IMR-90 (cell line): Measurements from ENCODE around the gene CFDP1. TPM values are rescaled to one million over a fixed set of nuclear protein-coding genes. Genes with fewer than 3 reads are reported as not detected.

Experiments
- ATAC-seq: fragments of 200-7000 bp; cut with Tn5 transposase; 2 replicates; pipeline ENCODE4 v1.9.1; 2020; ENCODE audit warnings: low read depth, mild to moderate bottlenecking, moderate library complexity
- BruUV-seq: library from RNA; stranded (reverse); fragments of 400-500 nt; replicated peaks from 2 replicates; lab custom pipeline; 2021; lab: Mats Ljungman, UMichigan
- CTCF ChIA-PET: fragments of 300-600 bp; formaldehyde crosslinking; extraction: SDS; loops from one replicate; lab custom pipeline; 2021; ENCODE audit warnings: antibody characterized with exemption; lab: Yijun Ruan, JAX
- POLR2A ChIA-PET: fragments of 300-600 bp; sonication (Branson Sonifier 250); formaldehyde crosslinking; loops from one replicate; lab custom pipeline; 2022; ENCODE audit warnings: antibody characterized with exemption; ENCODE audit not compliant: unreplicated experiment; lab: Charles Lee
- DNase-seq: peaks from one replicate; pipeline ENCODE4 v3.0.0; 2013
- H2AFZ ChIP-seq: replicated peaks from 2 replicates; pipeline ENCODE3; 2013; ENCODE audit warnings: low read length, mild to moderate bottlenecking; ENCODE audit not compliant: poor library complexity
- H2AK5ac ChIP-seq: 2 replicates; pipeline ENCODE4 v1.6.1; 2013; ENCODE audit warnings: low read depth, low read length, inconsistent platforms
- H2AK9ac ChIP-seq: replicated peaks from 2 replicates; pipeline ENCODE3; 2013; ENCODE audit warnings: mild to moderate bottlenecking, low read depth, low read length, moderate library complexity; ENCODE audit not compliant: poor library complexity
- H2BK120ac ChIP-seq: 2 replicates; pipeline ENCODE4 v1.6.1; 2013; ENCODE audit warnings: low read depth, low read length, inconsistent platforms
- H2BK15ac ChIP-seq: 3 replicates; pipeline ENCODE4 v1.6.1; 2013; ENCODE audit warnings: low read depth, low read length, inconsistent platforms
- H2BK20ac ChIP-seq: 2 replicates; pipeline ENCODE4 v1.6.1; 2013; ENCODE audit warnings: low read depth, mild to moderate bottlenecking, inconsistent platforms, low read length, moderate library complexity
- H2BK5ac ChIP-seq: 2 replicates; pipeline ENCODE4 v1.6.1; 2013; ENCODE audit warnings: mild to moderate bottlenecking, low read depth, low read length, inconsistent platforms; ENCODE audit not compliant: poor library complexity, severe bottlenecking
- H3K14ac ChIP-seq: replicated peaks from 2 replicates; pipeline ENCODE4 v1.6.1; 2013; ENCODE audit warnings: low read depth, low read length, inconsistent platforms
- H3K18ac ChIP-seq: 2 replicates; pipeline ENCODE4 v1.6.1; 2013; ENCODE audit warnings: low read depth, low read length, control low read depth
- H3K23ac ChIP-seq: 2 replicates; pipeline ENCODE4 v1.6.1; 2013; ENCODE audit warnings: low read depth, low read length, inconsistent platforms
- H3K27ac ChIP-seq: 2 replicates; pipeline ENCODE4 v1.5.1; 2013; ENCODE audit warnings: mild to moderate bottlenecking, control low read depth, low read length; ENCODE audit not compliant: insufficient read depth
- H3K27me3 ChIP-seq: 2 replicates; pipeline ENCODE4 v1.6.1; 2013; ENCODE audit warnings: low read length; ENCODE audit not compliant: control insufficient read depth, insufficient read depth
- H3K36me3 ChIP-seq: 2 replicates; pipeline ENCODE4 v1.6.1; 2013; ENCODE audit warnings: low read length, mixed read lengths; ENCODE audit not compliant: control insufficient read depth, insufficient read depth
- H3K4ac ChIP-seq: 2 replicates; pipeline ENCODE4 v1.6.1; 2013; ENCODE audit warnings: low read depth, low read length, inconsistent platforms
- H3K4me1 ChIP-seq: 2 replicates; pipeline ENCODE4 v1.6.1; 2013; ENCODE audit warnings: low read length, mixed read lengths; ENCODE audit not compliant: control insufficient read depth, insufficient read depth
- H3K4me2 ChIP-seq: 2 replicates; pipeline ENCODE4 v1.6.1; 2013; ENCODE audit warnings: low read depth, mild to moderate bottlenecking, control low read depth, low read length, moderate library complexity
- H3K4me3 ChIP-seq: 2 replicates; pipeline ENCODE4 v1.5.1; 2013; ENCODE audit warnings: low read depth, mild to moderate bottlenecking, control low read depth, low read length, moderate library complexity; ENCODE audit not compliant: insufficient read depth
- H3K56ac ChIP-seq: 2 replicates; pipeline ENCODE4 v1.6.1; 2013; ENCODE audit warnings: low read length, inconsistent platforms; ENCODE audit not compliant: insufficient read depth; ENCODE audit errors: extremely low read depth
- H3K79me1 ChIP-seq, 2 experiments: 2 replicates each; pipeline ENCODE4 v1.6.1; 2013; ENCODE audit warnings: low read length in 2 of 2, inconsistent platforms in 1 of 2, low read depth in 1 of 2
- H3K9ac ChIP-seq: 2 replicates; pipeline ENCODE4 v1.6.1; 2013; ENCODE audit warnings: low read depth, low read length, control low read depth
- H3K9me1 ChIP-seq: 2 replicates; pipeline ENCODE4 v1.6.1; 2013; ENCODE audit warnings: low read length, inconsistent platforms; ENCODE audit not compliant: insufficient read depth
- H3K9me3 ChIP-seq: 2 replicates; pipeline ENCODE4 v1.6.1; 2013; ENCODE audit warnings: low read length; ENCODE audit not compliant: control insufficient read depth, insufficient read depth
- H4K20me1 ChIP-seq: 2 replicates; pipeline ENCODE4 v1.6.1; 2013; ENCODE audit warnings: low read length, inconsistent platforms; ENCODE audit not compliant: insufficient read depth
- H4K5ac ChIP-seq: 2 replicates; pipeline ENCODE4 v1.6.1; 2013; ENCODE audit warnings: mild to moderate bottlenecking, low read depth, low read length, control low read depth
- H4K8ac ChIP-seq, 2 experiments: 2 replicates each; pipeline ENCODE4 v1.6.1; 2013; ENCODE audit warnings: low read depth in 2 of 2, low read length in 2 of 2, control low read depth in 1 of 2, inconsistent platforms in 1 of 2
- H4K91ac ChIP-seq: 2 replicates; pipeline ENCODE4 v1.6.1; 2013; ENCODE audit warnings: low read depth, low read length, inconsistent platforms; ENCODE audit not compliant: insufficient read depth
- BHLHE40 ChIP-seq: fragments of 150-350 bp; IDR thresholded peaks from 2 replicates; pipeline ENCODE4 v1.6.1; 2016; ENCODE audit warnings: mild to moderate bottlenecking, low read depth, low read length
- CHD1 ChIP-seq: IDR thresholded peaks from 2 replicates; pipeline ENCODE4 v1.6.1; 2012; ENCODE audit warnings: low read depth, low read length, improper control_type of control experiment
- CTCF ChIP-seq: conservative IDR thresholded peaks from 2 replicates; pipeline ENCODE4 v1.5.1; 2012; ENCODE audit warnings: mild to moderate bottlenecking, low read depth, low read length, improper control_type of control experiment
- FOS ChIP-seq: fragments of 150-350 bp; IDR thresholded peaks from 2 replicates; pipeline ENCODE4 v1.6.1; 2016; ENCODE audit warnings: low read depth, low read length
- MAFK ChIP-seq: IDR thresholded peaks from 2 replicates; pipeline ENCODE4 v1.6.1; 2012; ENCODE audit warnings: low read depth, low read length, improper control_type of control experiment
- NFE2L2 ChIP-seq: fragments of 150-350 bp; IDR thresholded peaks from 2 replicates; pipeline ENCODE4 v1.6.1; 2016; ENCODE audit warnings: low read depth, mild to moderate bottlenecking, low read length
- RCOR1 ChIP-seq: IDR thresholded peaks from 2 replicates; pipeline ENCODE4 v1.6.1; 2012; ENCODE audit warnings: mild to moderate bottlenecking, low read length, improper control_type of control experiment; ENCODE audit not compliant: insufficient replicate concordance
- SMC3 ChIP-seq: fragments of 150-350 bp; IDR thresholded peaks from 2 replicates; pipeline ENCODE4 v1.6.1; 2016; ENCODE audit warnings: low read depth, mild to moderate bottlenecking, antibody characterized with exemption, low read length, moderate library complexity
- WGBS, 2 experiments: methylation state at CpG; one replicate each; pipeline versions ENCODE4 v1.1.5 to v1.1.7; 2013; ENCODE audit warnings: missing lambda C conversion rate in 2 of 2; ENCODE audit not compliant: insufficient read length in 1 of 2; ENCODE audit errors: extremely low coverage in 2 of 2; 5-methylcytosine and 5-hydroxymethylcytosine counted together
- dilution Hi-C: fragments of 300-500 bp; cut with HindIII; formaldehyde crosslinking; loops from one replicate; pipeline ENCODE4 v1.14.3; 2018; ENCODE audit warnings: low sequenced_read_pairs; ENCODE audit not compliant: unreplicated experiment
- in situ Hi-C: fragments of 300-500 bp; cut with MboI; formaldehyde crosslinking; loops from 3 replicates; pipeline ENCODE4 v1.14.3; 2019; ENCODE audit warnings: low sequenced_read_pairs, inconsistent platforms, mixed read lengths
- intact Hi-C: fragments of 100-400 bp; cut with micrococcal nuclease; formaldehyde crosslinking; loops from 2 replicates; pipeline ENCODE4 v1.10.0; 2022
- polyA plus RNA-seq, 3 experiments: library from polyadenylated mRNA; depleted of rRNA; stranded (reverse); fragments of >200 nt; gene quantifications; 2 replicates each; pipeline ENCODE4 v1.2.3, GENCODE V29; 2012; ENCODE audit warnings: low replicate concordance in 1 of 3
- total RNA-seq: library from RNA; depleted of rRNA; stranded (reverse); fragments of >200 nt; gene quantifications from 2 replicates; pipeline ENCODE4 v1.2.3, GENCODE V29; 2012
- TF ChIP-seq, protein P1 (sequence below): fragments of 150-350 bp; IDR thresholded peaks from 2 replicates; pipeline ENCODE4 v1.6.1; 2017; ENCODE audit warnings: mild to moderate bottlenecking, antibody characterized with exemption, low read length, low read depth
- TF ChIP-seq, protein P2 (sequence below): fragments of 150-350 bp; IDR thresholded peaks from 2 replicates; pipeline ENCODE4 v1.6.1; 2016; ENCODE audit warnings: low read depth, mild to moderate bottlenecking, low read length, moderate library complexity, borderline replicate concordance

The CFDP1 gene
- total and polyA plus RNA-seq, 2 of the 4 experiments (the other 2 are of a cell fraction) = 15.6 to 38.7 TPM

- intact Hi-C loops (no loop called here), in situ Hi-C loops (no loop called here), dilution Hi-C loops (no loop called here)
- ChIA-PET POLR2A (no interaction called here), CTCF (interaction anchor here (0.9 to 1.2 kb wide), 2 partner anchors 8 to 246 kb away, joined by 3 to 6 read pairs; no protein-coding TSS in a partner anchor)
- Histone ChIP-seq H4K8ac (no peak overlapping the region), H3K56ac (no peak overlapping the region), H3K18ac (no peak overlapping the region), H3K4me1 (no peaks in the 10 kb centered on the region), H2BK5ac (no peak overlapping the region), H3K9me3 (no peaks in the 10 kb centered on the region), H2BK120ac (no peak overlapping the region), H3K4ac (no peak overlapping the region), H2AK5ac (no peak overlapping the region), H3K23ac (no peak overlapping the region), H3K14ac (no peak overlapping the region), H2AK9ac (no peak overlapping the region), H3K9ac (no peak overlapping the region), H3K4me3 (no peak overlapping the region), H3K4me2 (no peak overlapping the region), H4K5ac (no peak overlapping the region), H2BK15ac (no peak overlapping the region), H4K20me1 (no peaks in the 10 kb centered on the region), H3K27ac (no peak overlapping the region), H3K36me3 (peaks cover 14% of the 10 kb centered on the region), H3K9me1 (no peaks in the 10 kb centered on the region; the same call in 1 of the 2 replicates), H2AFZ (no peak overlapping the region), H3K79me1 (peaks cover 9 to 13% of the 10 kb centered on the region in 2 experiments; a peak in 3 of 4 replicates), H3K27me3 (no peaks in the 10 kb centered on the region), H2BK20ac (no peak overlapping the region), H4K91ac (no peak overlapping the region)
- no CpG with 5 or more reads among the region's 5 CpGs for whole genome bisulfite sequencing, 2 experiments
- BruUV-seq = no TSS peak
- ATAC-seq (no peak), DNase-seq (no peak)
- TF ChIP-seq FOS (no peak), SMC3 (no peak), CHD1 (no peak), BHLHE40 (no peak), CTCF (no peak), MAFK (no peak), NFE2L2 (no peak), RCOR1 (no peak)
- TF ChIP-seq, protein P1, sequence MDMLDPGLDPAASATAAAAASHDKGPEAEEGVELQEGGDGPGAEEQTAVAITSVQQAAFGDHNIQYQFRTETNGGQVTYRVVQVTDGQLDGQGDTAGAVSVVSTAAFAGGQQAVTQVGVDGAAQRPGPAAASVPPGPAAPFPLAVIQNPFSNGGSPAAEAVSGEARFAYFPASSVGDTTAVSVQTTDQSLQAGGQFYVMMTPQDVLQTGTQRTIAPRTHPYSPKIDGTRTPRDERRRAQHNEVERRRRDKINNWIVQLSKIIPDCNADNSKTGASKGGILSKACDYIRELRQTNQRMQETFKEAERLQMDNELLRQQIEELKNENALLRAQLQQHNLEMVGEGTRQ = no peak
- TF ChIP-seq, protein P2, sequence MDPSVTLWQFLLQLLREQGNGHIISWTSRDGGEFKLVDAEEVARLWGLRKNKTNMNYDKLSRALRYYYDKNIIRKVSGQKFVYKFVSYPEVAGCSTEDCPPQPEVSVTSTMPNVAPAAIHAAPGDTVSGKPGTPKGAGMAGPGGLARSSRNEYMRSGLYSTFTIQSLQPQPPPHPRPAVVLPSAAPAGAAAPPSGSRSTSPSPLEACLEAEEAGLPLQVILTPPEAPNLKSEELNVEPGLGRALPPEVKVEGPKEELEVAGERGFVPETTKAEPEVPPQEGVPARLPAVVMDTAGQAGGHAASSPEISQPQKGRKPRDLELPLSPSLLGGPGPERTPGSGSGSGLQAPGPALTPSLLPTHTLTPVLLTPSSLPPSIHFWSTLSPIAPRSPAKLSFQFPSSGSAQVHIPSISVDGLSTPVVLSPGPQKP = no peak
Measured at GRCh38 chr16:75445298-75445697, 12.0 kb upstream of the CFDP1 start.
